SK-N-MC (cell line): ENCODE results near the gene ADGRD2.

Source experiments
- EZH2 ChIP-seq: fragments of 200-600 bp; sonication (generic); IDR thresholded peaks from one replicate; pipeline ENCODE4 v1.6.1; 2017; ENCODE audit warnings: antibody characterized with exemption
- POLR2AphosphoS5 ChIP-seq: IDR thresholded peaks from 2 replicates; pipeline ENCODE4 v1.6.1; 2012; ENCODE audit warnings: mild to moderate bottlenecking, low read depth, low read length, borderline replicate concordance

GRCh38 chr9:124487260-124488182 lies 37.3 kb downstream of the ADGRD2 start:
- no peak for TF ChIP-seq EZH2
- TF ChIP-seq POLR2AphosphoS5, result no peak
